Fibroblast of peridontal ligament (primary cell): ENCODE measurements around the gene POU2F2.

Experiments
- DNase-seq: peaks from one replicate; pipeline ENCODE4 v3.0.0-alpha.2; 2010; ENCODE audit errors: extremely low read depth

Gene POU2F2

DNA sequence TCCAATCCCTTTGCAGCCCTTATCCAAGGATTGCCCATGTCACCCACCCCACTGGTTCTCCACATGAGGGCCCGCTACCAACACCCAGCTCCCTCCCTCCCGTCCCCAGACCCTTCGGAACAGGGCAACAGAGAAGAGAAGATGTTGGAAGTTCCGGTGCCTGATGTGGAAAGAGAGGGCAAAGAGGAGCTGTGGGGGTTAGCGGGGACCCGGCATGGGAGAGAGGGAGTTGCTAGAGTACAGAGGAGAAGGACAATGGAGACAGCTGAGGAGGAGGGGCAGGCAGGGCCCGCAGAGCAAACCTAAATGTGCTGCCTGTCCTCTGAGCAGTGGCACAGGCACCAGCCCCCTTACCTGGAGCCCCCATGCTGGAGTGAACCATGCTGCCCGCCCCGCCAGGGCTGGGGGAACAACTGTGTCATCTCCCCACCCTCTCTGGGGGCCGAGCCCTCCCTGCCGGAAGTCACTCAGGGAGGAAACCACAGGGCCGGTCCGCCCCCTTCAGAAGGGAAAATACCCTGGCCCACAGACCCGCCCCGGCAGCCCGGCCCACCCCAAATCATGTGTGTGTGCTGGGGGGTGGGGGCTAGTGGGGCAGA, at the start of gene POU2F2:
Gene POU2F2 (minus strand): TSS at position 417 of the 599 bp plus-strand sequence. CDS start 35 bp downstream, at position 382.
- no peak for DNase-seq

DNA sequence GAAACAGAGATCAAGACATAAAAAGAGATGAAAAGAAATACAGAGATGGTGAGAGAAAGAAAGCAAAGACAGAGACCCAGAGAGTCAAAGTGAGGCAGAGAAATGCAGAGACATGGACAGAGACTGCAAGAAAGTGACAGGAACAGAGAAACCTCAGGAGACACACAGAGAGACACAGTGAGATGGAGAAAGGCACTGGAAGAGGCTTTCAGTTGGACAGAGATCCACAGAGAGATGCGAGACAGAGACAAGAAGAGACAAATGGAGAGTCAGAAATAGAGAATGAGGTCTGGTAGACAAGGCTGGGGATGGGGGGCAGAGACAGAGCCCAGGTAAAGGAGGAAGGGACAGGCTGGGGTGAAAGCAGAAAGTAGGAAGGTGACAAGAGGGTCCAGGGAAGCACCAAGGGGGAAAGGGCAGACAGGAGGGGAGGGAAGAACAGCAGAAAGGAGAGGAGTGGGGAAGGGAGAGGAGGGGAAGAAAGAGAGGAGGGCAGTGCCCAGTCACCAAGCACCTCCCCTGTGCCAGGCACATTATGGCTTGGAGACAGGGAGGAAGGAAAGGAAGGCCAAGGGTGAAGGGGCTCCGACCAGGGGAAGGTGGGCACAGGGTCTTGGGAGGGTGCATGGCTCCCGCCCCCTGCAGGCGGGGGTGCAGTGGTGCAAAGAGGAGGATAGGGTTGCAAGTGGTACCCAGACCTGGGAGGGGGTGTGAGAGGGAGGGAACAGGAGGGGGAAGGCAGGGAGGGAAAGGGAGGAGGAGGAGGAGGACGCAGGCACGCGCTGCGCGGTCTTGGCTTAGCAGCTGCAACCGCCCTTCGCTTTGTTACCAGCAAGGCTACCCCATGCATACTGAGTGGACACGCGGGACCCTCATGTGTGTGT, 46.8 kb upstream of the POU2F2 start:
- no peak for DNase-seq

DNA sequence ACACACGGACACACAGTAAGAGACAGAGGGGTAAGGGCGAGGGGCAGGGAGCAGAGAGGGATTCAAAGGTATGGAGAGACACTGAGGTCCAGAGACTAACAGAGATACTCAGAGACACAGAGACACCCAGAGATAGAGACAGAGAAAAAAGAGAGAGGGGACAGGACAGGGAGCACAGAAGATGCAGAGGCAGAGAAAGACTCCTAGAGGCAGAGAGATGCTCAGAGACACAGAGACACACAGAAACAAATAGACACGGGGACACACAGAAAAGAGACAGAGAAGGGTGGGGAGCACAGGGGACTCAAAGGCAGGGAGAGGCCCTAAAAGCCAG, 45.4 kb upstream of the POU2F2 start:
- DNase-seq = no peak

DNA sequence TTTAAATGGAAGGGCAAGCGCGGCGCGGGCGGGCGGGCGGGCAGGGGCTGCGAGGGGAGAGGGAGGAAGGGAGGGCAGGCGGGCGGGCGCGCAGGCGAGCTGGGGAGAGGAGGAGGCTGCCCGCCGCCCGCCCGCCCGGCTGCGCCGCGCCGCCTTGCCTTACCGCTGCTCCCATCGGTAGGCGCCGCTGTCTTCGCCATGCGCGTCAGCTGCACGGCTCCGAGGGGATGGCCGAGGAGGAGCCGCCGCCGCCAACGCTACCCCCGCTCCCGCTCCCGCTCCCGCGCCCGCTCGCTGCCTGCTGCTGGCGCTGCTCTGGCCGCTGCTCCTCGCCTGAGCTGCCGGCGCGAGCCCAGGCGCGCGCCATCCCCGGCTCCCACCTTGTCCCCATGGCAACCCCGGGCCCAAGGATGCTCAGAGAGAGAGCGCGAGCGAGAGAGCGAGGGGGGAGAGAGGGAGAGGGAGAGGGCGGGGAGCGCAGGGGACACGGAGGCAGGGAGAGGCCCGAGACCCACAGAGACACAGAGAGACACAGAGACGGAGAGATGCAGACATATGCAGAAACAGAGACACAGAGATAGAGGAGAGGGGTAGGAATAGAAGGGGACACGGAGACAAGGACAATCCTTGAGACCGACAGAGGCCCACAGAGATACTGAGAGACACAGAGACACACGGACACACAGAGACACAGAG, 44.9 kb upstream of the POU2F2 start:
- DNase-seq = peak; percentile 56

DNA sequence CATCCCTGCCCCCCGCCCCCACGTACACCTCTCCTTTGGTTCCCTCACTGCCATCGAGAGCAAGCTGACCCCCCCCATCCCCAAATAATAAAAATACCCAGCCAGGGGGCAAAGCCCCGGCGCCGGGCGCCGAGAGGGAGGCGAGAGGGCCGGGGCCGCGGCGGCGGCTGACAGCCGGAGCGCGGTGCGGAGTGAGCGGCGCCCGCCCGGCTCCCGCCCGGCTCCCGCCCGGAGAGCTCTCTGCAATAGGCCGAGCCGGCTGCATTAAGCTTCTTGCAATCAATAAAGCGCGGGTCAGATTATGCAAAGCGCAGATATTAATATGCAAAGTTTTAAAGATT, 44.4 kb upstream of the POU2F2 start:
- DNase-seq = no peak

DNA sequence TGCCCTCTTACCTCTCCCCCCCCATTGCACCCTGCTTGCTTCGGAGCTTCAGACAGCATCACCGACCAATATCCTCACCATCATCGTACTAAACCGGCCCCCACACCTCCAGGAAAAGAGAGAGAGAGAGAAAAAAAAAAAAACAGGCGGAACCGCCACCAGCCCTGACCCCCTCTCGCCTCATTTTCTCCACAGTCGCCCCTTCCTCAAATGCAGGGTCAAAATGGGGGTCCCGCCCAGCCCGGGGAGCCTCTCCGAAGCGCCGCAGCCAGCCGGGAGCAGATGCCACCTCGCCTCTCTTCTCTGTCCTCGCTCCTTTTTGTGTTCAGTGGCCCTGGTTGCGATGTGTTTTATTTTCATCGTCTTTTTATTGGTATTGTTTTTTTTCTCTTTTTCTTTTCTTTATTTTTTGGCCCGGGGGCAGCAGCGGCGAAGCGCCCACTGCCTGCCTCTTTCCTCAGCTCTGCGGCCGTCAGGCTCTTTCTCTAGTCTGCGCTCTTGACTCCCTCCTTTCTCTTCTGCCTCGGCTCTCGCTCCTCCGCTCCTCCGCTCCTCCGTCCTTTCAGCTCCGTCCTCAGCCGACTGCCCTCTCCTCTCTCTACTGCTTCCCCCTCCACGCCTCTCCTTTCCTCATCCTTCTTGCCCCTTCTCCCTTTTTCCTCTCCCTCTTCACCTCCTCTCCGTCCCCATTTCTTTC, 43.9 kb upstream of the POU2F2 start:
- DNase-seq = peak; percentile 17

DNA sequence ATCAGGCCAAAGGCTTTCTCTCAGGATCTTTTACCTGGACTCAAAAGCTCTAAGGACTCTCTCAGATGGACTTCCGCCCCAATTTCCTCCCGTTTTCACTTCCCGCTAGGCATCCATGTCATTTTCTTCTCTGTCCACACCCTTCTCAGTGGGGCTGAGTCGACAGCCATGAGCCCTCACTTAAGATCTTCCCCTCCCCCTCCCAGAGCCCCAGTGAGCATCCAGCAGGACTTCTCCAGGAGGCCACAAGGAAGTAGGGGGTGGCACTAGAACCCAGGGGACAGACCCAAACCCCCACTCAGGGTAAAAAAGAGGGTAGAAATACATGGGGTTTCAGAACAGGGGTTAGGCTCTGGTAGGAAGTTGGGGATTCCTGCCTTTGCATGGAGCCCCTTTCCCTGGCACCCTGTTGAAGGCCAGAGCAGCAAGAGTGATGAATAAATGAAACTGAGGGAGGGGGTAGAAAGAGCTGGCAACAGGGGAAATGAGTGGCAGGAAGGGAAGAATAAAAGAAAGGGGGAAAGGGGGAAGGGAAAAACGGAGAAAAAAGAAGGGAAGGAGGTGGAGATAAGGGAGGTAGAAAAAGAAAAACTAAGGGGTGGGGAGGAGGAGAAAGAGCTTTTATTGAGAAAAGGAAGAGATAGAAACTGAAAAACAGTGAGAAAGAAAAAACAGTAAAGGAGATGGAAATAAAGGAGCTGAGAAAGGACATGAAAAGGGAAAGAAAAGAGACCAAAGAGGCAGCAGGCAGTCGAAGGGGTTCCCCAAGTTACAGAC, 42.9 kb upstream of the POU2F2 start:
- no peak for DNase-seq

DNA sequence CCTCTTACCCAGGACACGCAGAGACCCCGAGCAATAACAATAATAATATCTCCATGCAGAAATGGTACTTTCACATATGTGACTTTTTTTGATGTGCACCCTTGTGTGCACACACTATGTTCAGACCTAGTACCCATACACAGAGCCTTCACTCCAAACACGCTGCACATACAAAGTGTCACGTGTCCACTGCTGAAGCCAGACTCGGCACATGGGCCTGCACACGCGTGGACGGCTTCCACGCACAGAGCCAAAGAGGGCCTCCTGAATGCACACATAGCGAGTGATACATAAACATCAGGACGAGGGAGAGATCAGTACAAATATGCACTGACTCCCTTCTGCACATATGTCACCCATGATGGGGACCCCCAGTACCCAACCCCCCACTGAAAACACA, 41.9 kb upstream of the POU2F2 start:
- no peak for DNase-seq

DNA sequence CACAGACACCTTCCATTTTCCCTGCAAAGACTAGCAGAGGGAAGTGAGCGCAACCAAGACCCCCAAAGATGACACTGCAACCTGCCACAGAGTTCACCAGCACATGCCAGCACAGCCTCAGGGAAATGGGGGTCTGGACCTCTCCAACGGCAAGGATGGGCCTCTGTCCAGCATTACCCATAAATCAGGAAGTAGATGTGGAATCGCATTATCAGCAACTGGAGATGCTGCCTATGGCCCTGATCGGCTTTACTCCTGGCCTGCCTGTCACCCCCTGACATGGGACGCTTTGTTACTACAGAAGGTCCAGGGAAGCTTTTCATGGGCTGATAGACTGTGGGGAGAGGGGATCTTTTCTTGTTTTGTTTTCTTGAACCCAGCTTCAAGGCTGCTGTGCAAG, 41.4 kb upstream of the POU2F2 start:
- no peak for DNase-seq

DNA sequence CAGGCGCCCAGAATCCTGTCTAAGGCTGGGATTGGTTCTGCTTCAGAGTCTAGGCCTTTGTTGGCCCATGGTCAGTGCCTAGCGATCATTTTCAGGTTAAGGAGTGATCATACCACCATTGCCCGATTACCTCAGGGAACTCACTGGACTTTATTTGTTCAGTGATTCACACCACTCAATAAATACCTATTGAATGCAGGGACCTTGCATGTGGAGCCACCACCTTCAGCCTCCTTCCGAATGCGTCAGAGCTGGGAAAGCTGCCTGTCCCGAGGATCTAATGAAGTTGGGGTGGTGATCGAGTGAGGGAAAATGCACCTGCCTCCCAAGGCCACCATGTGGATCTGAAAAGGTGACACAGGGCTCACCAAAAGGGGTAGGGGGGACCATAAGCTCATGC, 40.0 kb upstream of the POU2F2 start:
- DNase-seq = no peak

DNA sequence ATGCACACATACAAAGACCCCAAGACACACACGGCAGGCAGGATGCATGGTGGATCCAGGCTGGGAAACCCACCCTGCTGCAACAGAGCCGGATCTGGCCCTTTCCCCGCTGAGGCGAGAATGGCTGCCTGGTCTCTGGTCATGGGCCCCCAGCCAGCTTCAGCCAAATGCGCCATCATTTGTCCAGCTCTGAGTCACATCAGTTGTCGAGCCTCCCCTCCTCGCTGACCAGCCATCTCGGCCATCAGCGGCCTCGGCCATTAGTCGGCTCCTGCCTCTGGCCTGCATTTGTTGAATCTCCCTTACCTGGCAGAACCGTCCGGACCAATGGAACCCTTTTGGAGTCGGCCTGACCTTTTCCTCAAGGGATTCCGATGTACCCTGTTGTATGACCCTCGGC, 38.5 kb upstream of the POU2F2 start:
- no peak for DNase-seq

DNA sequence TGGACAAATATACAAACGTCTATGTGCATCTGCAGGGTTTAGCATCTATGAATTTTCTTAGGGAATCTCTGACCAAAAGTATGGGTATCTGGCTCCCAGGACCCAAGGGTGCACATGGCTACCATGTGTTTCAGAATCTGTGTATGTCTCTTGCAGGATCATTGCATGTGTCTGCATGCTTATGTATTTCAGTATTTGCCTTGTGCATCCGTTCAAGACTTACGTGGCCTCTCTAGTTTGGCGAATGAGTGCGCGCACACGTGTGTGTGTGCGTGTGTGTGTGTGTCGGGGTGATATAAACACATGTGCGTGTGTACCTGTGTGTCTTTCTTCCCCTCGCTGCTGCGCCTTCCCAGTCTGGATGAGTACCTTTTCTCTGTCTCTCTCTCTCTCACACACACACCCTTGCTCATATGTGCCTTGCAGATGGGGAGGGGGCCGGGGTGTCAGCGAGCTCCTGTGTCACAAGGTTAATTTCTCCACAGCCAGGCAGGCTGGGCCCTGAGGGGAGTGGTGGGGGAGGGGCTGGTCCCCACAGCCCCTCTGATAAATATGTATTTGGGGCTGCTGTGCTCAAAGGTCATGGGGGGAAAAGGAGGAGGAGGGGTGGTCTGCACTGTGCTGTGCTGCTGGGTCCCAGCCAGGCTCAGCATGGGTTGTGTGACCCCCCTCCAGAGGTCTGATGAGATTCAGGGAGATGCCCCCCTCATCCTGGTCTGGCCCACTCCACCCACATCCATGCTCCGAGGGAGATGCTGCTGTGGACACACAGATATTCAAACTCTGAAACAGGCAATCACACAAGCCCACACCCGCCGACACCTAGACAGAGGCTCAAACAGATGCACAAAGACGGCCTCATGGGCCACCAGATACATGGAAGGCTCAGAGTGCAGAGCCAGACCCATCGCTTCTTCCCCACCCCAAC, 37.5 kb upstream of the POU2F2 start:
- DNase-seq = no peak

DNA sequence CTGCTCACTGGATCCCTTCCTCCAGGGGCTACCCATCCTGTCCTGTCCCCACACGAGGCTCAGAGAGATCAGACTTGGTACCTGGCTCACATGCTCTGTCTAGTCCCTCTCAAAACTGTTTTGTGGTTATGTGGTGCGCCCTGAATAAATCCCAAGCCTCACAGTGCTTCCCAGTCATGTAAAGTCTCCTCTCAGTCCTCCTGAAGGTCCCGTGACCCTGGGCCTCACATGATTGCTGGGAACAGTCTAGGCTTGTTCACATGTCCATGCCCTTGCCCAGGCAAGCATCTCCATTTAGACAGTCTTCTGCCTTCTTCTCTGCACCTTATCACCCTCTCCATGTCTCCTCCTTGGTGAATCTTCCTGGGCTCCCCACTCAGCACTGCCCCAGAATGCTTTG, 36.0 kb upstream of the POU2F2 start:
- DNase-seq = no peak

DNA sequence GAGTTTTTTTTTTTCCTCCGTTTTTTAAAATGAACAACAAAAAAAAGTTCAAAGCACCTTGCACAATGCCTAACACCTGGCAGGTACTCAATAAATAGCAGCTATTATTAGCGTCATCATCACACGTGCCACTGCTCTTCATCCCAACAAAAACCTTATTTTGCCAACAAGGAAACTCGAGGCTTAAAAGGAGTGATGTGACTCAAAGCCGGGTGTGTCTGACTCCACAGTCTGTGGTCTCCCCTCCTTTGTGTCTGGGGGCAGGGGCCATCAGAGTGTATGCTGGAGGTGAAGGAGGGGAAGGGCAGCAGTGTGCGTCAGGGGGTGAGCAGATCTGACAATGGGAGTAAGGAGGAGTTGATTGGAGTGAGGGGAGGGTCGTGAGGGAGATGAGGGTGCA, 34.1 kb upstream of the POU2F2 start:
- DNase-seq = no peak

DNA sequence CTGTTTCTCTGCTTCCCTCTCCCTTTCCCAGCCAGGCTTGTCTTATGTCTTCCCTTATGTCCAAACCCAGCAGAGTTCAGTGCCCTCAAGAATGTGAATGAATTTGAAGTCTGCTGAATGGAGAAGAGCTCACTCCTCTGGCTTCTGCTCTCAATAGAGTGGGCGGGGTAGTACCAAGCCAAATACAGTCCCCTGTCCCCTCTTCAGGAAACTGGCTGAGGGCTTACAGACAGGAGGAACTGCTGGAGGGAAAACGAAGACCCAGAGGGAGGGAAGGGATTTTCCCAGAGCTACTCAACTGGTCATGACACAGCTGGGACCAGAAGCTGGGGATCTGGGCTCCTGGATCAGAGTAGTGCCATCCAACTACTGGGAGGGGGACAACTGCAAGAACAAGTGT, 32.9 kb upstream of the POU2F2 start:
- DNase-seq = no peak

DNA sequence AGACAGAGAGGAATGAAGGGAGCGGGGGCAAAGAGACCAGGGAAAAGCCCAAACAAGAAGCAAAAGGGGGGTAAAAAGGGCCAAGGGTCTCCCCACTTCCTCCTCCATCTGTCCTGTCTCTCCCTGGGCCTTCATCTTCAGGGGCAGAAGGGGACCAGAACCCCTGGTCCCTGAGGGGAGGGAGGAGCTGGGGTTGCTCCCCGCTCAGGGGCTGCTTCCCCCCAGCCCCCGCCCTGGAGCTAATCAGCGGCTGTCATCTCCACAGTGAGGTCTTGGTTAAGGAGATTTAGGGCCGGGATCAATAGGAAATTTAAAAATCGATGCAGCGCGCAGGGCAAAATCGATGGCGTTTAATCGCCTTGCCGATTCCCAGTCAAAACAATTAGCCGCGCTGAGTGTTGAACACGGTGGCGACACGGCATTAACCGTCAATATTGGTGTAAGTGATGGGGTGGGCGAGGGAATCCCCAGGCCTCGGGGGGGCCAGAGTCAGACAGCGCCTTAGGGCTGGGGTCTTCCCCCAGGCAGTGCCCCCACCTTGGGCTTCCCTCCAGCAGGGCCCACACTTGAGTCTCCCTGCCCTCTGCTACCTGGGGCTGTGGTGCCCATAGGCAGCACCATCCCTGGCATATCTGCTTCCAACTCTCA, 29.5 kb upstream of the POU2F2 start:
- no peak for DNase-seq

DNA sequence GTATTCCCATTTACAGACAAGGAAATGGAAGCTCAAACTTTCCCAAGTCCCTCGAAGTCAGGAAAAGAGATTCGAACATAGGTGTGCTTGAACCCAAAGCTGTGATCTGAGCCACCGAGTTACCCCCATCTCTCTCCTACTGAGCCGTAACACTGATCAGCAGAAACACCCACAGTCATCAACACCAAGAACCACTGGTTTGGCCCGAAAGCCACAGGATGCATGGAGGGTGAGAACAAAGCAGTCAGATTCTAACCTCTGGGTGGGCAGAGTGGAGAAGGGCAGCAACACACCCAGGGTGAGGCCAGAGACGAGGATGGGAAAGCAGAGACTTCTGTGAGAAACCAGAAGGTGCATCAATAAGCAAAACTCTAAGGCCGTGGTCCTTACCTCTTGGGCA, 27.7 kb upstream of the POU2F2 start:
- DNase-seq = no peak

DNA sequence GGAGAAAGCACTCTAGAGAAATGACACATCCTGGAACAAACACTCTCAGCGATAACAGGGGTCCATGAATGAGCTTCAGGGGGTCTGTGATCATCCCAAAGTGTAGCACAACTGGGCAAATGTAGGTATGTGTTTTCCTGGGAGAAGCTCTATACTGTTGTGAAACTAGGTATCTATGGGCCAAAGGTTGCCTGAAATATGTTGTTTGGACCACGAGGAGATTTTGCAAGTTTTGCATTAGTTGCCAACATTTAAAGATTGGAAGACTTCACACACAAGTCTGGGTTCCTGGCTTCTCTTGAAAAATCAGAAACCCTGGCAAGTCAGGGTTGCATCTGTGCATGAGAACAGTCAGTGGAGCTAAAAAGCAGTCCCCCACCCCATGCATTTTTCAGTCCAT, 26.7 kb upstream of the POU2F2 start:
- peak; percentile 12 for DNase-seq

DNA sequence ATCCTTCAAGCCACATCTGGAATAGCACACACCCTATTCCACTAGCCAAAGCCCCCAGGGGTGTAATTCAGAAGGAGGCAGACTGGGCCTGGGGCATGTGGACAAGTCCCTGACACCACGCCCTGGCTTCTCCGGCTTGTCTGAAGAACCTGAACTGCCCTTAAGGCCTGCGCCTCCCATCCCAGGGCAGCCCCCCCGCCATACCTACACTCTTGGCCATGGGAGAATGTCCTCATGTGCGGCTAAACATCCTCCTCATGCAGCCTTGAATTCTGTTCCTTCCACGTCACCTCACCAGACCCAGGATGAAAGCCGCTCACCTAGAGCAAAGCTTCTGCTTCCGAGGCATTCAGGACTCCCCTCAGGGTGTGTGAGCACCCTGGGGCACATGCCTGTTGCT, 24.3 kb upstream of the POU2F2 start:
- no peak for DNase-seq

DNA sequence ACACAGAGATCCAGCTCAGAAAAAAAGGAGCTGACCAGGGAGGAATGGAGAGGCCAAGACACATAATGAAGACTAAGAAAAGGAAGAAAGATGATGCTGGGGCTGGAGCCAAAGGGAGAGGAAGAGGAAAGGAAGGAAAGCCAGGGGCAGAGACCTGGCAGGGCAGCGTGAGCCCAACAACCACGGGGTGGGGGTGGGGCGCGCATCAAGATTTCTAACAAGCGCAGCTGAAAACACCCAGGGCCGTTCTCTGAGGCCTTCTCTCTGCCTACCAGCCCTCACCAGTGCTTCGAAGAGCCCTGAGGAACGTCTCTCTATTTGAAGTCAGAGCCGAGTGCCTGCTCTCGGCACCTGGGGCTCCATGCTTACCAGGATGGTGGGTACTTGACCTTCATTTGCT, 23.6 kb upstream of the POU2F2 start:
- no peak for DNase-seq
